SK-N-SH (cell line): Measurements from ENCODE around the gene APBB2. TPM values are rescaled to one million over a fixed set of nuclear protein-coding genes. Genes with fewer than 3 reads are reported as not detected.

Experiments used
- CTCF ChIA-PET: fragments of 300-600, 350-600 bp; formaldehyde crosslinking; extraction: SDS; loops from one replicate; lab custom pipeline; 2021; lab: Yijun Ruan, JAX
- POLR2A ChIA-PET: fragments of 350-600 bp; sonication (Branson Sonifier 250); formaldehyde crosslinking; extraction: SDS; loops from one replicate; lab custom pipeline; 2020; ENCODE audit warnings: antibody characterized with exemption, inconsistent platforms; lab: Yijun Ruan, JAX
- DNase-seq: peaks from one replicate; pipeline ENCODE4 v3.0.0; 2012
- H2AFZ ChIP-seq: fragments of 200-600 bp; sonication (generic); 2 replicates; pipeline ENCODE4 v1.8.1; 2016; ENCODE audit warnings: antibody characterized with exemption, mild to moderate bottlenecking, low read depth
- H3F3A ChIP-seq: fragments of 200-600 bp; sonication (generic); replicated peaks from 2 replicates; pipeline ENCODE3; 2016; ENCODE audit warnings: antibody characterized with exemption, mild to moderate bottlenecking; ENCODE audit not compliant: insufficient read depth
- H3K27ac ChIP-seq, 2 experiments: fragments of 200-500 bp in 1 of 2; fragments of 200-600 bp in 1 of 2; sonication (Bioruptor generic) in 1 of 2; sonication (generic), shearing (Covaris generic) in 1 of 2; 2 replicates each; pipeline versions ENCODE4 v1.5.1 to v1.6.1; 2014 to 2016; ENCODE audit warnings: low read depth in 2 of 2, inconsistent platforms in 1 of 2, low read length in 1 of 2, mild to moderate bottlenecking in 1 of 2, mixed read lengths in 1 of 2
- H3K27me3 ChIP-seq: fragments of 200-600 bp; sonication (generic), shearing (Covaris generic); 2 replicates; pipeline ENCODE4 v1.6.1; 2016; ENCODE audit warnings: mixed run types; ENCODE audit not compliant: insufficient read depth
- H3K36me3 ChIP-seq, 2 experiments: fragments of 200-500 bp in 1 of 2; fragments of 200-600 bp in 1 of 2; sonication (Bioruptor generic) in 1 of 2; sonication (generic) in 1 of 2; replicated peaks in 1 of 2; 2 replicates each; pipeline versions ENCODE3 to v1.5.1; 2014 to 2016; ENCODE audit warnings: low read length in 1 of 2, mild to moderate bottlenecking in 1 of 2; ENCODE audit not compliant: insufficient read depth in 2 of 2, control insufficient read depth in 1 of 2
- H3K4me1 ChIP-seq, 2 experiments: fragments of 200-500 bp in 1 of 2; fragments of 200-600 bp in 1 of 2; sonication (Bioruptor generic) in 1 of 2; sonication (generic), shearing (Covaris generic) in 1 of 2; 2 replicates each; pipeline versions ENCODE4 v1.5.1 to v1.6.1; 2014 to 2016; ENCODE audit warnings: low read depth in 1 of 2, low read length in 1 of 2, mixed run types in 1 of 2; ENCODE audit not compliant: insufficient read depth in 2 of 2, control insufficient read depth in 1 of 2
- H3K4me2 ChIP-seq: fragments of 200-600 bp; sonication (generic), shearing (Covaris generic); 2 replicates; pipeline ENCODE4 v1.6.1; 2017; ENCODE audit warnings: mixed run types
- H3K4me3 ChIP-seq, 2 experiments: fragments of 200-500 bp in 1 of 2; fragments of 200-600 bp in 1 of 2; sonication (Bioruptor generic) in 1 of 2; sonication (generic), shearing (Covaris generic) in 1 of 2; 2 replicates each; pipeline versions ENCODE4 v1.5.1 to v1.8.1; 2014 to 2016; ENCODE audit warnings: low read depth in 2 of 2, inconsistent platforms in 1 of 2, low read length in 1 of 2, mild to moderate bottlenecking in 1 of 2, mixed read lengths in 1 of 2, moderate library complexity in 1 of 2
- H3K79me2 ChIP-seq: fragments of 200-600 bp; sonication (generic); 2 replicates; pipeline ENCODE4 v1.8.1; 2017; ENCODE audit warnings: mild to moderate bottlenecking; ENCODE audit not compliant: insufficient read depth
- H3K9ac ChIP-seq: fragments of 200-600 bp; sonication (generic); 2 replicates; pipeline ENCODE4 v1.6.1; 2017; ENCODE audit warnings: mixed run types
- H3K9me2 ChIP-seq: fragments of 200-600 bp; sonication (generic); 2 replicates; pipeline ENCODE4 v1.6.1; 2017; ENCODE audit warnings: mixed run types
- H3K9me3 ChIP-seq: fragments of 200-600 bp; sonication (generic); 2 replicates; pipeline ENCODE4 v1.6.1; 2017; ENCODE audit warnings: mixed run types, mild to moderate bottlenecking, moderate library complexity
- H4K20me1 ChIP-seq: fragments of 200-600 bp; sonication (generic); 2 replicates; pipeline ENCODE4 v1.6.1; 2017; ENCODE audit warnings: mild to moderate bottlenecking, mixed run types; ENCODE audit not compliant: insufficient read depth
- CHD2 ChIP-seq: fragments of 150-350 bp; IDR thresholded peaks from 2 replicates; pipeline ENCODE4 v1.6.1; 2018; ENCODE audit warnings: low read length; ENCODE audit not compliant: partially characterized antibody
- ELF1 ChIP-seq: IDR thresholded peaks from 2 replicates; pipeline ENCODE4 v1.4.0; 2012
- FOSL2 ChIP-seq: IDR thresholded peaks from 2 replicates; pipeline ENCODE4 v1.4.0; 2012; ENCODE audit warnings: low read depth, mild to moderate bottlenecking, moderate library complexity, borderline replicate concordance
- JUND ChIP-seq: IDR thresholded peaks from 2 replicates; pipeline ENCODE4 v1.4.0; 2012
- MXI1 ChIP-seq: IDR thresholded peaks from 2 replicates; pipeline ENCODE4 v1.6.1; 2012; ENCODE audit warnings: mild to moderate bottlenecking, low read depth, low read length, improper control_type of control experiment
- NFIC ChIP-seq: IDR thresholded peaks from 2 replicates; pipeline ENCODE4 v1.4.0; 2012; ENCODE audit warnings: borderline replicate concordance
- POLR2AphosphoS5 ChIP-seq: IDR thresholded peaks from 2 replicates; pipeline ENCODE4 v1.6.1; 2012; ENCODE audit warnings: low read depth, low read length
- RAD21 ChIP-seq: IDR thresholded peaks from 2 replicates; pipeline ENCODE4 v1.6.1; 2012; ENCODE audit warnings: mild to moderate bottlenecking, low read length
- RCOR1 ChIP-seq: fragments of 150-350 bp; IDR thresholded peaks from 2 replicates; pipeline ENCODE4 v1.6.1; 2017; ENCODE audit warnings: antibody characterized with exemption, low read length
- RXRA ChIP-seq: IDR thresholded peaks from 2 replicates; pipeline ENCODE4 v1.4.0; 2012; ENCODE audit warnings: low read depth, mild to moderate bottlenecking, borderline replicate concordance
- SMC3 ChIP-seq: IDR thresholded peaks from 2 replicates; pipeline ENCODE4 v1.6.1; 2012; ENCODE audit warnings: low read depth, low read length, improper control_type of control experiment
- TAF1 ChIP-seq: IDR thresholded peaks from 2 replicates; pipeline ENCODE4 v1.6.1; 2012; ENCODE audit warnings: low read depth, mild to moderate bottlenecking, low read length, moderate library complexity, borderline replicate concordance
- YY1 ChIP-seq: IDR thresholded peaks from 2 replicates; pipeline ENCODE4 v1.4.0; 2012; ENCODE audit warnings: low read depth, mild to moderate bottlenecking
- WGBS: methylation state at CpG from one replicate; pipeline ENCODE4 v1.1.6; 2017; ENCODE audit warnings: low lambda C conversion rate; 5-methylcytosine and 5-hydroxymethylcytosine counted together
- polyA plus RNA-seq, 3 experiments: library from polyadenylated mRNA; depleted of rRNA; stranded (reverse); fragments of >200 nt; gene quantifications; 2 replicates each; pipeline ENCODE4 v1.2.3, GENCODE V29; 2012
- TF ChIP-seq, protein P1 (sequence below): IDR thresholded peaks from 2 replicates; pipeline ENCODE4 v1.4.0; 2012; ENCODE audit warnings: low read depth, borderline replicate concordance
- TF ChIP-seq, protein P2 (sequence below): fragments of 150-350 bp; IDR thresholded peaks from 2 replicates; pipeline ENCODE4 v1.6.1; 2016; ENCODE audit warnings: mild to moderate bottlenecking, low read depth, low read length
- TF ChIP-seq, protein P3 (sequence below): fragments of 200-600 bp; sonication (generic); IDR thresholded peaks from 2 replicates; pipeline ENCODE4 v1.6.1; 2017; ENCODE audit warnings: antibody characterized with exemption, mild to moderate bottlenecking, moderate library complexity

The APBB2 gene
- polyA plus RNA-seq, 1 of the 3 experiments (the other 2 are of a cell fraction): 49.8 TPM

DNA sequence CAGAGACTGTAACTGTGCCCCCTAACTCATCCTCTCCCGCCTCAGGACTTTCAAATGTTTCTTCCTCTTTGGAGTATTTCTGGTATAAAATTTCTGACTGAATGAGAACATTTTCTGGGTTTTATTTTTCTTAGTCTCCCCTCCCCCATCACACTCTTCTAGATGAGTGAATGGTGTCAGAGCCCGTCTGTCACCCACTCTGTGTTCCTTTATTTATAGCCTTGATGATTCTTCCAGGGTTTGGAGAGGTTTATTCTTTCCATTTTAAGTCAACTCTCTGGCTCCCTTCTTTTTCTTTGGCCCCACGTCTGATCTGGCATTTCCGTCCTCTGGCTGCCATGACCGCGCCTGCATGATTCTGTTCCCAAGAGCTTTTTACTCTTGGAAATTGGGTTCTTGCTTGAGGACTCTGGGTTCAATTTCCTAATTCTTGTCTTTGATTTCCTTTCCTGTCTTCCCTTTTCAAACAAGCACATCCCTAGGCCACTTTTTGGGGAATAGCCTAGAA lies 335.7 kb downstream of the APBB2 start (continued):
- no peak for TF ChIP-seq RCOR1

DNA sequence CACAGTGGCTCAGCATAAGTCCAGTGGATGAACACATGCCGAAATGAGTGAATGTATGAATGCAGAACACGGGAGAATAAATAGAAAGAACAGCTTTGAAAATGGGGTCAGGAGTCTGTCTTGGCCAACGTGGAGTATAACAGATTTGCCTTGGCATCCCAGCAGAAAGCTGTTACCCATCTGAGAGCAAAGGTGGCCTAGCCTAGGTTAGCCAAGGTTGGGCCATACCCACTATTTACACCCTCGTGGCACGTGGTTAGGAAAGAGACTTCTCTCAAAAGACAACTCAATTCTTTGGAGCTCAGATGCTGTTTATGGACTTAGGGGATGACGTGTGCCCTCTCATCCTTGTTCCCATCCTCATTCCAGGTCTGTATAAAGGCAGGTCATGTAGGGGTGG lies 337.3 kb downstream of the APBB2 start:
- no peak overlapping the region for H2AFZ ChIP-seq
- H3K4me1 ChIP-seq: peaks cover 0 to 7% of the 10 kb centered on the region in 2 experiments; a peak in 1 of 4 replicates
- ChIA-PET POLR2A (no interaction called here), CTCF (interaction anchor here (1.7 to 9.0 kb wide), 2 partner anchors 19 to 36 kb away, joined by 6 to 57 read pairs; no protein-coding TSS in a partner anchor)
- H3K9me3 ChIP-seq: no peaks in the 10 kb centered on the region
- H3K27me3 ChIP-seq: no peaks in the 10 kb centered on the region
- peaks cover 8% of the 10 kb centered on the region for H3F3A ChIP-seq
- H3K4me2 ChIP-seq: no peak overlapping the region
- H3K4me3 ChIP-seq: no peak overlapping the region
- H3K9me2 ChIP-seq: no peaks in the 10 kb centered on the region
- TF ChIP-seq RAD21 (no peak), SMC3 (no peak), ELF1 (no peak), RXRA (no peak), FOSL2 (no peak), TAF1 (no peak), POLR2AphosphoS5 (no peak), JUND (no peak), NFIC (no peak), CHD2 (no peak), MXI1 (no peak), YY1 (no peak)
- TF ChIP-seq, protein P1, sequence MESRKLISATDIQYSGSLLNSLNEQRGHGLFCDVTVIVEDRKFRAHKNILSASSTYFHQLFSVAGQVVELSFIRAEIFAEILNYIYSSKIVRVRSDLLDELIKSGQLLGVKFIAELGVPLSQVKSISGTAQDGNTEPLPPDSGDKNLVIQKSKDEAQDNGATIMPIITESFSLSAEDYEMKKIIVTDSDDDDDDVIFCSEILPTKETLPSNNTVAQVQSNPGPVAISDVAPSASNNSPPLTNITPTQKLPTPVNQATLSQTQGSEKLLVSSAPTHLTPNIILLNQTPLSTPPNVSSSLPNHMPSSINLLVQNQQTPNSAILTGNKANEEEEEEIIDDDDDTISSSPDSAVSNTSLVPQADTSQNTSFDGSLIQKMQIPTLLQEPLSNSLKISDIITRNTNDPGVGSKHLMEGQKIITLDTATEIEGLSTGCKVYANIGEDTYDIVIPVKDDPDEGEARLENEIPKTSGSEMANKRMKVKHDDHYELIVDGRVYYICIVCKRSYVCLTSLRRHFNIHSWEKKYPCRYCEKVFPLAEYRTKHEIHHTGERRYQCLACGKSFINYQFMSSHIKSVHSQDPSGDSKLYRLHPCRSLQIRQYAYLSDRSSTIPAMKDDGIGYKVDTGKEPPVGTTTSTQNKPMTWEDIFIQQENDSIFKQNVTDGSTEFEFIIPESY: no peak
- TF ChIP-seq, protein P2, sequence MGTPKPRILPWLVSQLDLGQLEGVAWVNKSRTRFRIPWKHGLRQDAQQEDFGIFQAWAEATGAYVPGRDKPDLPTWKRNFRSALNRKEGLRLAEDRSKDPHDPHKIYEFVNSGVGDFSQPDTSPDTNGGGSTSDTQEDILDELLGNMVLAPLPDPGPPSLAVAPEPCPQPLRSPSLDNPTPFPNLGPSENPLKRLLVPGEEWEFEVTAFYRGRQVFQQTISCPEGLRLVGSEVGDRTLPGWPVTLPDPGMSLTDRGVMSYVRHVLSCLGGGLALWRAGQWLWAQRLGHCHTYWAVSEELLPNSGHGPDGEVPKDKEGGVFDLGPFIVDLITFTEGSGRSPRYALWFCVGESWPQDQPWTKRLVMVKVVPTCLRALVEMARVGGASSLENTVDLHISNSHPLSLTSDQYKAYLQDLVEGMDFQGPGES: no peak
- TF ChIP-seq, protein P3, sequence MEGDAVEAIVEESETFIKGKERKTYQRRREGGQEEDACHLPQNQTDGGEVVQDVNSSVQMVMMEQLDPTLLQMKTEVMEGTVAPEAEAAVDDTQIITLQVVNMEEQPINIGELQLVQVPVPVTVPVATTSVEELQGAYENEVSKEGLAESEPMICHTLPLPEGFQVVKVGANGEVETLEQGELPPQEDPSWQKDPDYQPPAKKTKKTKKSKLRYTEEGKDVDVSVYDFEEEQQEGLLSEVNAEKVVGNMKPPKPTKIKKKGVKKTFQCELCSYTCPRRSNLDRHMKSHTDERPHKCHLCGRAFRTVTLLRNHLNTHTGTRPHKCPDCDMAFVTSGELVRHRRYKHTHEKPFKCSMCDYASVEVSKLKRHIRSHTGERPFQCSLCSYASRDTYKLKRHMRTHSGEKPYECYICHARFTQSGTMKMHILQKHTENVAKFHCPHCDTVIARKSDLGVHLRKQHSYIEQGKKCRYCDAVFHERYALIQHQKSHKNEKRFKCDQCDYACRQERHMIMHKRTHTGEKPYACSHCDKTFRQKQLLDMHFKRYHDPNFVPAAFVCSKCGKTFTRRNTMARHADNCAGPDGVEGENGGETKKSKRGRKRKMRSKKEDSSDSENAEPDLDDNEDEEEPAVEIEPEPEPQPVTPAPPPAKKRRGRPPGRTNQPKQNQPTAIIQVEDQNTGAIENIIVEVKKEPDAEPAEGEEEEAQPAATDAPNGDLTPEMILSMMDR: no peak
- no peaks in the 10 kb centered on the region for H3K79me2 ChIP-seq
- DNase-seq: no peak
- WGBS: 100% methylated on average over 5 of the region's 6 CpGs
- no peak overlapping the region for H3K27ac ChIP-seq
- no peak overlapping the region for H3K9ac ChIP-seq
- peaks cover 34 to 42% of the 10 kb centered on the region in 2 experiments for H3K36me3 ChIP-seq
- no peaks in the 10 kb centered on the region for H4K20me1 ChIP-seq
